K562 (cell line): ENCODE results near the gene UBR3. TPM values are rescaled to one million over a fixed set of nuclear protein-coding genes. Genes with fewer than 3 reads are reported as not detected.

Experiments used
- ATAC-seq: fragments of 200-7000 bp; cut with Tn5 transposase; 3 replicates; pipeline ENCODE4 v1.9.1; 2020; ENCODE audit warnings: moderate library complexity
- BruUV-seq: library from RNA; stranded (reverse); fragments of 400-500 nt; replicated peaks from 2 replicates; lab custom pipeline; 2021; lab: Mats Ljungman, UMichigan
- CTCF ChIA-PET: fragments of 300-600 bp; formaldehyde crosslinking; extraction: SDS; loops from one replicate; lab custom pipeline; 2021; ENCODE audit warnings: low intra/inter-chr PET ratio; lab: Yijun Ruan, JAX
- POLR2A ChIA-PET: fragments of 300-600, 350-650 bp; sonication (Branson Sonifier 250); formaldehyde crosslinking; extraction: SDS; loops from one replicate; lab custom pipeline; 2021; ENCODE audit warnings: antibody characterized with exemption, inconsistent platforms; lab: Yijun Ruan, JAX
- DNase-seq, 4 experiments: peaks; one replicate each; pipeline versions ENCODE4 v3.0.0 to v3.0.0-alpha.2; 2011 to 2018; ENCODE audit warnings: low spot score in 3 of 4, mixed read lengths in 3 of 4; ENCODE audit errors: extremely low read depth in 1 of 4
- FAIRE-seq: peaks from 2 replicates; lab custom pipeline; 2011; peaks lifted over from hg19 to GRCh38; lab: Jason Lieb, UNC
- H2AFZ ChIP-seq: 2 replicates; pipeline ENCODE4 v1.6.0; 2011; ENCODE audit warnings: low read depth, low read length, control low read depth, inconsistent platforms
- H3K27ac ChIP-seq: fragments of 200-600 bp; 3 replicates; pipeline ENCODE4 v1.8.0; 2011; ENCODE audit warnings: low read depth, mild to moderate bottlenecking, control low read depth, inconsistent platforms, low read length, moderate library complexity, mixed read lengths; ENCODE audit errors: extremely low read depth
- H3K27me3 ChIP-seq, 2 experiments: fragments of 300-600 bp in 1 of 2; 2 replicates in 1 of 2; 3 replicates in 1 of 2; pipeline versions ENCODE4 v1.6.0 to v1.8.0; 2011; ENCODE audit warnings: inconsistent platforms in 2 of 2, low read length in 2 of 2, mild to moderate bottlenecking in 1 of 2, mixed read lengths in 1 of 2, moderate library complexity in 1 of 2; ENCODE audit not compliant: control insufficient read depth in 2 of 2, insufficient read depth in 2 of 2
- H3K36me3 ChIP-seq: fragments of 300-600 bp; 3 replicates; pipeline ENCODE4 v1.8.0; 2011; ENCODE audit warnings: mild to moderate bottlenecking, low read length, inconsistent platforms; ENCODE audit not compliant: control insufficient read depth, insufficient read depth
- H3K4me1 ChIP-seq, 2 experiments: fragments of 200-600 bp in 1 of 2; replicated peaks in 1 of 2; 2 replicates in 1 of 2; 3 replicates in 1 of 2; pipeline versions ENCODE4 v1.5.1 to v1.8.0; 2011; ENCODE audit warnings: inconsistent platforms in 2 of 2, low read length in 2 of 2, mild to moderate bottlenecking in 1 of 2, mixed read lengths in 1 of 2, moderate library complexity in 1 of 2; ENCODE audit not compliant: control insufficient read depth in 2 of 2, insufficient read depth in 2 of 2
- H3K4me2 ChIP-seq: 2 replicates; pipeline ENCODE4 v1.6.1; 2011; ENCODE audit warnings: low read length, control low read depth, inconsistent platforms, mixed read lengths; ENCODE audit not compliant: insufficient read depth
- H3K4me3 ChIP-seq: fragments of 200-600 bp; sonication (generic), shearing (Covaris generic); 2 replicates; pipeline ENCODE4 v1.5.1; 2016; ENCODE audit warnings: control low read depth, inconsistent platforms
- H3K79me2 ChIP-seq: fragments of 200-600 bp; 3 replicates; pipeline ENCODE4 v1.8.0; 2011; ENCODE audit warnings: low read length, inconsistent platforms; ENCODE audit not compliant: control insufficient read depth, insufficient read depth
- H3K9ac ChIP-seq, 2 experiments: 2 replicates each; pipeline versions ENCODE4 v1.6.0 to v1.6.1; 2011; ENCODE audit warnings: low read depth in 2 of 2, low read length in 2 of 2, control low read depth in 1 of 2, inconsistent platforms in 1 of 2, mild to moderate bottlenecking in 1 of 2, mixed read lengths in 1 of 2; ENCODE audit not compliant: insufficient read depth in 1 of 2
- H3K9me1 ChIP-seq: one replicate; pipeline ENCODE4 v1.6.0; 2011; ENCODE audit warnings: inconsistent platforms, mild to moderate bottlenecking, low read length, moderate library complexity; ENCODE audit not compliant: control insufficient read depth, insufficient read depth
- H3K9me3 ChIP-seq: replicated peaks from 2 replicates; pipeline ENCODE4 v1.5.1; 2011; ENCODE audit warnings: low read depth, low read length, inconsistent platforms; ENCODE audit not compliant: control insufficient read depth, insufficient read depth
- H4K20me1 ChIP-seq: replicated peaks from 2 replicates; pipeline ENCODE4 v1.6.1; 2011; ENCODE audit warnings: low read length, inconsistent platforms, mixed read lengths; ENCODE audit not compliant: control insufficient read depth, insufficient read depth
- DNMT1 ChIP-seq: fragments of 450-650 bp; IDR thresholded peaks from 2 replicates; pipeline ENCODE4 v1.6.1; 2016; ENCODE audit warnings: antibody characterized with exemption, mild to moderate bottlenecking
- FOSL1 ChIP-seq: fragments of 200-800 bp; sonication (Bioruptor generic); conservative IDR thresholded peaks from 2 replicates; pipeline ENCODE4 v1.6.1; 2016; ENCODE audit warnings: missing genetic modification characterization, missing compliant biosample characterization
- JUN ChIP-seq, 2 experiments: sonication (generic) in 1 of 2; formaldehyde crosslinking in 1 of 2; IDR thresholded peaks; 2 replicates each; pipeline versions ENCODE4 v1.6.1 to v1.8.0; 2012 to 2022; ENCODE audit warnings: borderline replicate concordance in 2 of 2, mild to moderate bottlenecking in 2 of 2, improper control_type of control experiment in 1 of 2, low read depth in 1 of 2, low read length in 1 of 2, missing genetic modification reagents in 1 of 2
- JUND ChIP-seq, 2 experiments: IDR thresholded peaks; 2 replicates in 1 of 2; 3 replicates in 1 of 2; pipeline ENCODE4 v1.6.1; 2011; ENCODE audit warnings: borderline replicate concordance in 2 of 2, low read depth in 2 of 2, low read length in 2 of 2, improper control_type of control experiment in 1 of 2, missing biosample characterization in 1 of 2, missing genetic modification characterization in 1 of 2, missing genetic modification reagents in 1 of 2
- SMARCA4 ChIP-seq: fragments of 450-650 bp; IDR thresholded peaks from 2 replicates; pipeline ENCODE4 v1.6.1; 2016
- SMARCE1 ChIP-seq: fragments of 450-650 bp; IDR thresholded peaks from 2 replicates; pipeline ENCODE4 v1.7.1; 2016; ENCODE audit warnings: mild to moderate bottlenecking
- ZNF282 ChIP-seq: sonication (generic); formaldehyde crosslinking; IDR thresholded peaks from 2 replicates; pipeline ENCODE4 v1.8.1; 2023; ENCODE audit warnings: missing genetic modification reagents
- ZNF75A ChIP-seq: fragments of 450-650 bp; formaldehyde crosslinking; IDR thresholded peaks from 2 replicates; pipeline ENCODE4 v1.4.0; 2020; ENCODE audit warnings: mild to moderate bottlenecking
- in situ Hi-C: fragments of 300-500 bp; cut with MboI; formaldehyde crosslinking; loops from 4 replicates; pipeline ENCODE4 v1.15.0; 2018; ENCODE audit warnings: inconsistent platforms, mixed read lengths
- intact Hi-C: fragments of 100-400 bp; cut with micrococcal nuclease; formaldehyde crosslinking; loops from 2 replicates; pipeline ENCODE4 v1.14.2; 2022
- polyA plus RNA-seq, 8 experiments: library from polyadenylated mRNA; depleted of rRNA in 4 of 8; stranded (reverse) in 5 of 8; unstranded in 3 of 8; fragments of >200 nt; fragmentation: Nextera tagmentation in 2 of 8; fragmentation: Illumina TruSeq in 1 of 8; extraction: Ambion mirVana in 2 of 8; extraction: Trizol in 1 of 8; gene quantifications; 2 replicates each; pipeline versions ENCODE4 v1.2.1 to v1.2.3, GENCODE V29; 2011 to 2014; ENCODE audit warnings: inconsistent platforms in 1 of 8, missing spikeins in 1 of 8
- total RNA-seq, 7 experiments: library from RNA; depleted of rRNA in 6 of 7; stranded (reverse); fragments of >200 nt in 6 of 7; fragmentation: Illumina TruSeq in 2 of 7; extraction: Trizol in 2 of 7; gene quantifications; 2 replicates each; pipeline versions ENCODE4 v1.2.1 to v1.2.3, GENCODE V29; 2011 to 2021; ENCODE audit warnings: low replicate concordance in 1 of 7
- TF ChIP-seq, protein P1 (sequence below): sonication (generic); formaldehyde crosslinking; IDR thresholded peaks from 2 replicates; pipeline ENCODE4 v1.8.1; 2023; ENCODE audit warnings: mild to moderate bottlenecking, missing genetic modification reagents
- TF ChIP-seq, protein P2 (sequence below): sonication (generic); formaldehyde crosslinking; IDR thresholded peaks from 2 replicates; pipeline ENCODE4 v1.8.0; 2022; ENCODE audit warnings: mild to moderate bottlenecking, missing genetic modification reagents
- TF ChIP-seq, protein P3 (sequence below), 2 experiments: fragments of 450-650 bp in 1 of 2; sonication (generic) in 1 of 2; formaldehyde crosslinking in 1 of 2; IDR thresholded peaks in 1 of 2; conservative IDR thresholded peaks in 1 of 2; 2 replicates each; pipeline versions ENCODE4 v1.6.1 to v1.8.1; 2016 to 2023; ENCODE audit warnings: mild to moderate bottlenecking in 2 of 2, moderate library complexity in 2 of 2, inconsistent platforms in 1 of 2, missing genetic modification reagents in 1 of 2
- TF ChIP-seq, protein P4 (sequence below), 2 experiments: fragments of 450-650 bp; IDR thresholded peaks; 2 replicates each; pipeline ENCODE4 v1.6.1; 2016

Gene UBR3
- total and polyA plus RNA-seq, 9 of the 15 experiments (the other 6 are each of a cell fraction or from before 2014, with no cell fraction given), result 14.4 to 63.5 (median 40.4) TPM

DNA sequence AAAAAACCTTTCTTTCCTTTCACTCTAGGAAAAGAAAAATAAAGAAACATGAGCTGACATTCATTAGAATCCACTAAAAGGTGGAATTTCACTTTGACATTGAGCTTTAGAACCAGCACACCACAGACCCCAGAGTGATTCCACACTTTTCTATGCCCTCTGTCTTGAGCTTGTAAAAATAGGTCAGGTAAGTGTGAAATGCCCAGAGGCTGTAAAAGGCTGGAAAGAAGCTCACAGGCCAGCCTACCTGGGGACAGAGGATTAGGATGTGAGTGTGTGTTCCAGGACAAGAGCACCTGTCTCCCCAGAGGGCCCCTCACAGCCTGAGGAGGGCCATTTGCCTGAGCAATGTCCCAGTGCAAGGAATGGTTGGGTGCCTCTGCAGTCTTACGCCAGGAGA lies 294.4 kb downstream of the UBR3 start (continued):
- TF ChIP-seq, protein P1, sequence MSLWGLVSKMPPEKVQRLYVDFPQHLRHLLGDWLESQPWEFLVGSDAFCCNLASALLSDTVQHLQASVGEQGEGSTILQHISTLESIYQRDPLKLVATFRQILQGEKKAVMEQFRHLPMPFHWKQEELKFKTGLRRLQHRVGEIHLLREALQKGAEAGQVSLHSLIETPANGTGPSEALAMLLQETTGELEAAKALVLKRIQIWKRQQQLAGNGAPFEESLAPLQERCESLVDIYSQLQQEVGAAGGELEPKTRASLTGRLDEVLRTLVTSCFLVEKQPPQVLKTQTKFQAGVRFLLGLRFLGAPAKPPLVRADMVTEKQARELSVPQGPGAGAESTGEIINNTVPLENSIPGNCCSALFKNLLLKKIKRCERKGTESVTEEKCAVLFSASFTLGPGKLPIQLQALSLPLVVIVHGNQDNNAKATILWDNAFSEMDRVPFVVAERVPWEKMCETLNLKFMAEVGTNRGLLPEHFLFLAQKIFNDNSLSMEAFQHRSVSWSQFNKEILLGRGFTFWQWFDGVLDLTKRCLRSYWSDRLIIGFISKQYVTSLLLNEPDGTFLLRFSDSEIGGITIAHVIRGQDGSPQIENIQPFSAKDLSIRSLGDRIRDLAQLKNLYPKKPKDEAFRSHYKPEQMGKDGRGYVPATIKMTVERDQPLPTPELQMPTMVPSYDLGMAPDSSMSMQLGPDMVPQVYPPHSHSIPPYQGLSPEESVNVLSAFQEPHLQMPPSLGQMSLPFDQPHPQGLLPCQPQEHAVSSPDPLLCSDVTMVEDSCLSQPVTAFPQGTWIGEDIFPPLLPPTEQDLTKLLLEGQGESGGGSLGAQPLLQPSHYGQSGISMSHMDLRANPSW (CRISPR knock-in tag), result no peak
- TF ChIP-seq ZNF282 (CRISPR knock-in tag), result no peak
- TF ChIP-seq, protein P2, sequence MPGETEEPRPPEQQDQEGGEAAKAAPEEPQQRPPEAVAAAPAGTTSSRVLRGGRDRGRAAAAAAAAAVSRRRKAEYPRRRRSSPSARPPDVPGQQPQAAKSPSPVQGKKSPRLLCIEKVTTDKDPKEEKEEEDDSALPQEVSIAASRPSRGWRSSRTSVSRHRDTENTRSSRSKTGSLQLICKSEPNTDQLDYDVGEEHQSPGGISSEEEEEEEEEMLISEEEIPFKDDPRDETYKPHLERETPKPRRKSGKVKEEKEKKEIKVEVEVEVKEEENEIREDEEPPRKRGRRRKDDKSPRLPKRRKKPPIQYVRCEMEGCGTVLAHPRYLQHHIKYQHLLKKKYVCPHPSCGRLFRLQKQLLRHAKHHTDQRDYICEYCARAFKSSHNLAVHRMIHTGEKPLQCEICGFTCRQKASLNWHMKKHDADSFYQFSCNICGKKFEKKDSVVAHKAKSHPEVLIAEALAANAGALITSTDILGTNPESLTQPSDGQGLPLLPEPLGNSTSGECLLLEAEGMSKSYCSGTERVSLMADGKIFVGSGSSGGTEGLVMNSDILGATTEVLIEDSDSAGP (CRISPR knock-in tag), result no peak

DNA sequence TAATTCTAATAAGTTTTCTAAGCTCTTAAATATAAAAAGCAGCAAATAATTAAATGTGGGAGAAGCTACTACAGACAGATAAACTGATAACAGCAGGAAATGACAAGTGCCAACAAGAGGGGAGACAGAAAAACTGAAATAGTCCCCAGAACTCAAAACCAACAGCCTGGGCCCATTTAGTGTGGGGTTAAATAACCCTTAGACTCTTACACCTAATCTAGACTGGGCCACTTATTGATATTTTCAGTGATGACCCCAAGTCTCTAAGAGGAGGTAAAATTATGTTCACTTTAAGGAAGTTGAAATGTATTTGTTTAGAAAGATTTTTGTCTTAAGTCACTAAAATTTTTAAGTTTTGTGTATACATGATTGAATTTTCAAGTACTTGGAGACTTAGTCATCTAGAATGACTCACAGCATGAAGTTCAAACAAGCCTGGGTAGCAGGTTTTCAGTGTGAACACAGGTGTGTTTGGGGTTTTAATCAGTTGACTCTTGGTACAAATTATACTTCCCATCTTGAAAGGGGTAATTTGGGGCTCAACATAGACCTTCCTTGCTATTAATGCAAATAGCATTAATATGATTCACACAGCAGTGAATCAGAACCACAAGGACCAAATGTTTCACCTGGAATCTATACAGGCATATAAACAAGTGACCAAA lies 295.8 kb downstream of the UBR3 start:
- H3K27me3 ChIP-seq, result no peaks in the 10 kb centered on the region
- H3K9ac ChIP-seq, result no peak overlapping the region
- no peak for ATAC-seq
- no peaks in the 10 kb centered on the region for H3K9me1 ChIP-seq
- BruUV-seq, result no TSS peak
- in situ Hi-C loops, result no loop called here
- H3K4me3 ChIP-seq, result no peak overlapping the region
- intact Hi-C loops, result no loop called here
- H2AFZ ChIP-seq, result no peak overlapping the region
- H3K79me2 ChIP-seq, result no peaks in the 10 kb centered on the region
- no peak for DNase-seq
- CTCF ChIA-PET, result no interaction called here
- no peaks in the 10 kb centered on the region for H4K20me1 ChIP-seq
- H3K36me3 ChIP-seq, result no peaks in the 10 kb centered on the region
- H3K9me3 ChIP-seq, result peaks cover 9% of the 10 kb centered on the region; the same call in 1 of the 2 replicates
- POLR2A ChIA-PET, result no interaction called here
- no peak overlapping the region for H3K27ac ChIP-seq
- TF ChIP-seq DNMT1 (no peak), FOSL1 (tag) (peak; percentile 72), JUND (IDR thresholded peaks at IDR 0.05; ENCODE audit: borderline replicate concordance, low read depth, low read length) (peak; percentile 44; the same call in 1 of the 2 replicates), JUND (tag; IDR thresholded peaks at IDR 0.05; ENCODE audit: borderline replicate concordance, low read depth, low read length) (no peak), SMARCA4 (peak; percentile 24; the same call in 1 of the 2 replicates), JUN (IDR thresholded peaks at IDR 0.05; ENCODE audit: borderline replicate concordance, low read depth, low read length) (0 out of 2 replicates have a peak, but pooled peaks have one; percentile 37), JUN (CRISPR knock-in tag; IDR thresholded peaks at IDR 0.05; ENCODE audit: borderline replicate concordance) (no peak), SMARCE1 (peak; percentile 28; the same call in 1 of the 2 replicates), ZNF75A (CRISPR knock-in tag) (peak; percentile 63; the same call in 1 of the 2 replicates)
- TF ChIP-seq, protein P3, sequence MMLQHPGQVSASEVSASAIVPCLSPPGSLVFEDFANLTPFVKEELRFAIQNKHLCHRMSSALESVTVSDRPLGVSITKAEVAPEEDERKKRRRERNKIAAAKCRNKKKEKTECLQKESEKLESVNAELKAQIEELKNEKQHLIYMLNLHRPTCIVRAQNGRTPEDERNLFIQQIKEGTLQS (IDR thresholded peaks at IDR 0.05), result peak; percentile 70
- TF ChIP-seq, protein P3 (CRISPR knock-in tag; conservative IDR thresholded peaks at IDR 0.05), result no peak
- TF ChIP-seq, protein P4, sequence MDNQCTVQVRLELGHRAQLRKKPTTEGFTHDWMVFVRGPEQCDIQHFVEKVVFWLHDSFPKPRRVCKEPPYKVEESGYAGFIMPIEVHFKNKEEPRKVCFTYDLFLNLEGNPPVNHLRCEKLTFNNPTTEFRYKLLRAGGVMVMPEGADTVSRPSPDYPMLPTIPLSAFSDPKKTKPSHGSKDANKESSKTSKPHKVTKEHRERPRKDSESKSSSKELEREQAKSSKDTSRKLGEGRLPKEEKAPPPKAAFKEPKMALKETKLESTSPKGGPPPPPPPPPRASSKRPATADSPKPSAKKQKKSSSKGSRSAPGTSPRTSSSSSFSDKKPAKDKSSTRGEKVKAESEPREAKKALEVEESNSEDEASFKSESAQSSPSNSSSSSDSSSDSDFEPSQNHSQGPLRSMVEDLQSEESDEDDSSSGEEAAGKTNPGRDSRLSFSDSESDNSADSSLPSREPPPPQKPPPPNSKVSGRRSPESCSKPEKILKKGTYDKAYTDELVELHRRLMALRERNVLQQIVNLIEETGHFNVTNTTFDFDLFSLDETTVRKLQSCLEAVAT (IDR thresholded peaks at IDR 0.05), result no peak
- H3K4me1 ChIP-seq, result no peaks in the 10 kb centered on the region; a peak in 2 of 5 replicates
- peak; percentile 69 for FAIRE-seq
- H3K4me2 ChIP-seq, result no peak overlapping the region
